ENCODE measurements around the gene IL13. TPM values are rescaled to one million over a fixed set of nuclear protein-coding genes. Genes with fewer than 3 reads are reported as not detected.

Gene IL13
- total RNA-seq, 1 donor from 2014 or later: not detected

GRCh38 chr5:132665574-132666080 is 7.7 kb downstream of the IL13 start:
- Histone ChIP-seq H3K4me3 (no peak overlapping the region), H3K27me3 (ENCODE audit: low read depth) (no peaks in the 10 kb centered on the region), H3K27ac (no peak overlapping the region), H3K36me3 (no peaks in the 10 kb centered on the region), H3K4me1 (no peaks in the 10 kb centered on the region), H3K9me3 (no peaks in the 10 kb centered on the region)
- DNase-seq (no peak), ATAC-seq (no peak)
- intact Hi-C loops (cut with DNase I): no loop called here
- TF ChIP-seq, protein P1, sequence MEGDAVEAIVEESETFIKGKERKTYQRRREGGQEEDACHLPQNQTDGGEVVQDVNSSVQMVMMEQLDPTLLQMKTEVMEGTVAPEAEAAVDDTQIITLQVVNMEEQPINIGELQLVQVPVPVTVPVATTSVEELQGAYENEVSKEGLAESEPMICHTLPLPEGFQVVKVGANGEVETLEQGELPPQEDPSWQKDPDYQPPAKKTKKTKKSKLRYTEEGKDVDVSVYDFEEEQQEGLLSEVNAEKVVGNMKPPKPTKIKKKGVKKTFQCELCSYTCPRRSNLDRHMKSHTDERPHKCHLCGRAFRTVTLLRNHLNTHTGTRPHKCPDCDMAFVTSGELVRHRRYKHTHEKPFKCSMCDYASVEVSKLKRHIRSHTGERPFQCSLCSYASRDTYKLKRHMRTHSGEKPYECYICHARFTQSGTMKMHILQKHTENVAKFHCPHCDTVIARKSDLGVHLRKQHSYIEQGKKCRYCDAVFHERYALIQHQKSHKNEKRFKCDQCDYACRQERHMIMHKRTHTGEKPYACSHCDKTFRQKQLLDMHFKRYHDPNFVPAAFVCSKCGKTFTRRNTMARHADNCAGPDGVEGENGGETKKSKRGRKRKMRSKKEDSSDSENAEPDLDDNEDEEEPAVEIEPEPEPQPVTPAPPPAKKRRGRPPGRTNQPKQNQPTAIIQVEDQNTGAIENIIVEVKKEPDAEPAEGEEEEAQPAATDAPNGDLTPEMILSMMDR (IDR thresholded peaks at IDR 0.05): no peak

DNA sequence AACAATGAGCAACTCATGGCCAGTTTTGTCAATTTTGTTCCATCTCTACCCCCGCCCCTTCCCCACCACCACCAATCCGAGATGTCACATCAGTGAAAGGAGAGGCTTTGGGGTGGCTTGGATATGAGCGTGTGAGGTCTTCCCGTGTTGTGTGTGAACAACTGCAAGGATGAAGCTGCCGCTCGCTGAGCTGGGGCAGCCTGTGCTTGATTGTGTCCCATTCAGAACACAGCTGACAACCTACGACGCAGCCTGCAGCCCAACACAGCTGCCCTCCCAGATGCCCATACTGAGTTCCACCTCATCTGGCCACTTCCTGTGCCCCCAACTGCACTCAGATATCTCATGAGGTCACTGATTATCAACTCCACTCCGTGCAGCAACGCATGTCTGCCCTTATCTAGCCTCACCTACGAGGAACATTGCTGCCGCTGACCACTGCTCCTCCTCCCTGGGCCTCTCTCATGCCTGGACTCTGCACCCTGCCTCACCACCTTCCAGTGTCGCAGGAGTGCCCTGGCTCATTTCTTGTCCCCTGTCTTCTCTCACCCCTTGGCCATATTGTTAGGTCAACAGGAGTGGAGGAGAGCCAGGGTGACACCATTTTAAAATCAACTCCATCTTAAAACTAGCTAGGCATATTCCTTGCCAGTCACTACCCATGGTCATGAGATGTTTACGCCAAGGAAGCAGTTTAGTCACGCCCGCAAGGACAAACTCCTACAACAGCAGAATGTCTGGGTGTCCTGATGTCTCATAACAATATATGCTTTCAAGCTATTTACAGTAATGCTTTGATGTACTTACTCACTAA is 8.5 kb downstream of the IL13 start:
- Histone ChIP-seq H3K36me3 (no peaks in the 10 kb centered on the region), H3K4me3 (no peak overlapping the region), H3K27me3 (ENCODE audit: low read depth) (no peaks in the 10 kb centered on the region), H3K27ac (no peak overlapping the region), H3K4me1 (no peaks in the 10 kb centered on the region), H3K9me3 (no peaks in the 10 kb centered on the region)
- DNase-seq: no peak
- intact Hi-C loops (cut with DNase I): no loop called here
- TF ChIP-seq, protein P1 (IDR thresholded peaks at IDR 0.05): no peak
- no peak for ATAC-seq

GRCh38 chr5:132667309-132667708 is 9.3 kb downstream of the IL13 start:
- no peak for ATAC-seq
- TF ChIP-seq, protein P1 (IDR thresholded peaks at IDR 0.05): no peak
- H3K4me3 ChIP-seq: no peak overlapping the region
- no peaks in the 10 kb centered on the region for H3K27me3 ChIP-seq (ENCODE audit: low read depth)
- no peaks in the 10 kb centered on the region for H3K36me3 ChIP-seq
- H3K27ac ChIP-seq: no peak overlapping the region
- H3K4me1 ChIP-seq: no peaks in the 10 kb centered on the region
- intact Hi-C loops (cut with DNase I): no loop called here
- DNase-seq: no peak
- no peaks in the 10 kb centered on the region for H3K9me3 ChIP-seq

DNA sequence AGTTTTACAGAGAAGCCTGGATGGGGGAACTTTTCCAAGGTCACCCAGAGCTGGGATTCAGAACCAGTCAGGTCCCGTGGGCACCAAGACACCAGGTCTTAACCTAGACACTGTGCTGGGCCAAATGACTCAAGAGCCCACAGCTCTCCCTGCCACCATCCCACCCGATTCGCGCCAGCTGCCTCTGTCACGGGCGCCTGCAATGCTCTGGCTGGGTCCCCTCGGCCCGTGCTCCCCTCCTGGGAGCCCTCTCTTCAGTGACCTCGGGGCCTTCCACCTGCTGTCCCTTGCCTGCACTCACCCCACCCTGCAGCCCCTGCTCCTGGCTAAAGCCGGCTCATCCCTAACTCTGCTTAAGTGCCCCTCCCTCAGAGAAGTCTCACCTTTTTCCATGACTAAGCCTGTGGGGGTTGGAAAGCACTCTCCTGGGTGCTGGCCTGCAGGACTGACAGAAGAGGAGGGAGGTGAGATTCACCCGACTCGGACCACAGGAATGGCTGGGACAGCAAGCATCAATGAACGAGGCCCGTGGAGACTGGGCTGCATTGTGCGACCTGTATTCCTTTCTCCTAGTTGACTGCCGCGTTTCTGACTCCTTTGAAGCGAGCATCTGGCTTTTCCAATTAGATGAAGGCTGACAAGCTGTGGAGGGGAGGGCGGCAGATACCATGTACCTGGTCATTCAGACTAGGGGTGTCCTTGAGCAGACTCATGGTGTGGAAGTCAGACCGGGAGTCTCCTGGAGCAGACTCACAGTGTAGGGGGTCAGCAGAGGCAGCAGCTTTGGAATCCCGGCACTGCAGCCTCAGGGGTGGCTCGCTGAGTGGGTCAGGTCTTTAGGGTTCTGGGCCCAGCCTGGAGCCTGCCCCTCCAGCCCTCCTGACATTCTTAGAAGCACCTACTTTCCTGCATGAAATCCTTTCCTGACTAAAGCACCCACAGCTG is 10.1 kb downstream of the IL13 start:
- H3K27me3 ChIP-seq (ENCODE audit: low read depth): no peaks in the 10 kb centered on the region
- DNase-seq (no peak), ATAC-seq (no peak)
- H3K4me3 ChIP-seq: no peak overlapping the region
- intact Hi-C loops (cut with DNase I): no loop called here
- no peaks in the 10 kb centered on the region for H3K4me1 ChIP-seq
- no peaks in the 10 kb centered on the region for H3K9me3 ChIP-seq
- no peak overlapping the region for H3K27ac ChIP-seq
- TF ChIP-seq, protein P1 (IDR thresholded peaks at IDR 0.05): no peak
- no peaks in the 10 kb centered on the region for H3K36me3 ChIP-seq

GRCh38 chr5:132668706-132669454 is 10.9 kb downstream of the IL13 start:
- no peaks in the 10 kb centered on the region for H3K27me3 ChIP-seq (ENCODE audit: low read depth)
- peaks cover 2% of the 10 kb centered on the region for H3K4me1 ChIP-seq
- H3K36me3 ChIP-seq: no peaks in the 10 kb centered on the region
- TF ChIP-seq, protein P1 (IDR thresholded peaks at IDR 0.05): no peak
- H3K9me3 ChIP-seq: no peaks in the 10 kb centered on the region
- DNase-seq (no peak), ATAC-seq (no peak)
- intact Hi-C loops (cut with DNase I): no loop called here
- no peak overlapping the region for H3K27ac ChIP-seq
- H3K4me3 ChIP-seq: no peak overlapping the region
